ENCODE results near the gene CNTFR.
"Not testable (repeated sequence)": the region's sequence is repeated elsewhere in the genome, so short reads cannot be mapped to it uniquely, and the experiment has no call there.

CNTFR gene

DNA sequence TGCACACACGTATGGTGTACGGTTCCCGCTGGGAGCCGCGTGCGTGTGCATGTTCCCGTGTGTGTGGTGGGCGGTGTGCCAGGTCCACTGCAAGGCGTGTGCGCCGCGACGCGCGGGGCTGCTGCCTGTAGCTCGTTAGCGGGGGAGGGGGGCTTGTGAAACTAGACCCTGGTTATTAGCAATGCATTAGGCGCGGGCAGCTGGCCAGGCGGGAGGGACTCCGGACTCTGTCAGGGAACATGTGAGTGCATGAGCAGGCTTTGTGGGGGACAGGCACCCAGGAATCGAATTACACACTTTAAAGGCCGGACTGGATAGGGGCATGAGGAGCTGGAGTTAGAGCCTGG lies 34.5 kb downstream of the CNTFR start:
- no peak for DNase-seq (ENCODE audit: low spot score)

DNA sequence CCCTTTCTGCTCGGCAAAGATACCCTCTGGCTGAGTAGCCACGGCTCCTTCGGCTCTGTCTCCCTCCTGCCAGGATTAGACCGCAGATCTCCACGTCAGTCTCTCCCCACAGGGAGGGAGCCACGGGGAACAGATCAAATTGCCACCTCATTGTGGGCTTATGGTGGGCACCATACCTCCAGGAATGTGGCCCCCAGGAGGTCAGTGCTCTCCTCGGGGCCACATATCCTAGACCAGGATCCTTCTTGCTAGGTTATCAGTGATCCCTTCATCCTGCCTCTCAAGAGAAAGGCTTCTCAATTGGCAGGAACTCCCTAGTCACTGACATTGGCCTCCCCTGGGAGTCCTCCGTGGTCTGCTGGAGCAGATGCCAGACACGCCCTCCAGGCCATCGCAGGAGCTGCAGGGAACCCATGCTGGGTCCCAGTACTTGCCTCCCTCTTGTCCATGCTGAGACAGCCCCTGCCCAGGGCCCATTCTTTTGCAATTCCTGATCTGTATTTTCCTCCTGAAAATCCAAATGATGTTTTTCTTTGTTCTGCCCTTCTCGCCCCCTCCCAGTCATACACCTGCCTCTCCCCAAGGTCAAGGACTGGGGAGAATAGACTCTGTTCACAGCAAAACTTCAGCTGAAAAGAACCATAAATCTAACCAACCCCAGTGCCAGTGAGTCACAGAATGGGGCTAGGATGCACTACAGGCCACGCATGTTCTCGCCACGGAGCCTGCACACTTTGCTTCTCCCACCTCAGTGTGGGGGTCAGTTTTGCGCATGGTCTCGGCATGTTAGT lies 35.1 kb downstream of the CNTFR start:
- no peak for DNase-seq (ENCODE audit: low spot score)

DNA sequence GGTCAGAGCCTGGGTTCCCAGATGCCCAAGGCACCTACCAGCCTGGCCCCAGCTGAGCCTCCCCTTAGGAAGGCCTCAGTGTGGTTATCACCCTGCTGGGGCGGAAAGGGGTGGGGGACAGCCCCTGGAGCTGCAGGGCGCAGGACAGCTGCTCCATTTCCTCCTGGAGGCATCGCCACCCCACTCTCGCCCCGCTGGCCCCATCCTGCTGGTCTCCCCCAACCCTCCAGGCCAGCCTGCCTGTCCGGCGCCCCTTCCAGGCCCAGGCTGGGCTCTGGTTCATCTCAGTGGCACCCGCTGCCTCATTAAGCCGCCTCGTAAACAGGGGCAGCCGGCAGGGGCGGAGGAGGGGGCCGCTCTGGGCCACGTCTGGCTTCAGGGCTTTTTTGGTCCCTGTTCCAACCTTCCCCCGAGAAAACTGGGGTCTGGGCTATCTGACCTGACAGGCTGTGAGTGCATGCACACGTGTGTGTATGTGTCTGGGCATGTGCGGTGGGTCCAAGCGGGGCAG lies 36.0 kb downstream of the CNTFR start:
- DNase-seq (ENCODE audit: low spot score), result no peak

DNA sequence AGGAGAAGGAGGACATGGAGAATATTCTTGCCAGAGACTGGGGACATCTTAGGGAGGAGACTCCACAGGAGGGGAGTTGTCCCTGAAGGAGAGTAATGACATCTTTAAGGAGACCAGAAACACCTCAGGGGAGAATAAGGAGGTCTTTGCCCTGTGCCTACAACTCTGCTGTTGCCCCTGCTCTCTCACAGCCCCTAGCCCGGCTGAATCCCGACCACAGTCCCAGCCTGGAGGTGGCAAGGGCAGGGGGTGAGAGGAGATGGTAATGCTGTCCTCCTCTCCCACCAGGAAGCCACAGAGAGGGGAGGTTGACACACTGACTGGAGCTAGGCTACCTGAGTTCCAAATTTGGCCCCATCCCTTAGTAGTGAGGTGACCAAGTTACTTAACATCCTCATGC lies 36.5 kb downstream of the CNTFR start:
- DNase-seq (ENCODE audit: low spot score), result no peak

DNA sequence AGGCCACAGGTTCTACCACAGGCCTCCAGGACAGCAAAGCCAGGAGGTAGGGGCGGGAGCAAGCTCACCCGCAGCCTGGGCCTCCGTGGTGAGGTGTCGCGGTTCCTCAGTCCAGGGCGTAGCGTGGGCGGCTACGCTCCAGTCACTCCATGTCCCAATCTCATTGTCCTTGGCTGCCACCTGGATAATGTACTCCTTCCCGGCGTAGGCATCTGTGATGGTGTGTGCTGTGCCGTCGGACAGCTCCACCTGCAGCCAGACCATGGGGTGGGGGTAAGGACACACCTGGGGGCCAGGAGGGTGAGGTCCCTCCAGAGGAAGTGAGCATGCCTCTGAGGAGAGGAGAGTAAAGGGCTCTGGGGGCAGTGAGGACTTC lies 36.9 kb downstream of the CNTFR start:
- no peak for DNase-seq (ENCODE audit: low spot score)

DNA sequence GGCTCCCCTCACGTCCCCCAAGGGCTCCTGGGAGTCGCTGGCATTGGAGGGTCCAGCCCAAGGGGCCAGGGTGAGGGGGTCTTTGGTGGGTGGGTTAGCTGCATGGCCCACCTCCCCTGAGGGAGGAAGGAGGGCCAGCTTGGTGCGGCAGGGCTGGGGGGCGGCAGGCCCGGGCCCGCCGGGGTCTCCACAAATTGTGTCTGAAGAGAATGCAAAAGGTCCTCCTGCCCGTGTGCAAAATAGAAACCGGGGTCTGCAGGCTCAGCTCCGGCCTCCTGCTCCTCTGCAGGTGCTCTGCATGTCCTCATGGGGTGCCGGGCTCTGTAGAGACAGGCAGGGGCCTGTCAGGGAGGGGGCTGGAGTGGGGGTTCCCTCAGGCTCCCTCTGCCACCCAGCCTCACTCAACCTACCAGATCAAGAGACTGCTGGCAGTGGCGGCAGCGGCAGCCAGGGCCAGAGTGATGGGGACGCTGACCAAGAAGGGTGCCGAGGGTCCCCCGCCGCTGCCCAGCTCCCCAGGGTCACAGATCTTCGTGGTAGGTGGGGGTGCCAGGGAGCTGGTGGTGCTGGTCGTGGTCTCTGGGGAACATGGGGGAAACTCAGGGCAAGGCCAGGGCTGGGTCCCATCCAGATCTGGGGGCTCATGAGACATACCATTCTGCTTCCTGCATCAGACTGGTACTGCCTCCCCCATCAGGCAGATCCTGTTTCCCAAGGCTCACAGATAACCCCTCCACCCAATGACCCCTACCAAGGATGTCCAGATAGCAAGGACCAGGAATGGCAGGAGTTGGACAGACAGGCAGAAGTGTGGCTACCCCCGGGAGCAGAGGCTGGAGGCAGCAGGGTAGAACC lies 37.5 kb downstream of the CNTFR start:
- no peak for DNase-seq (ENCODE audit: low spot score)

DNA sequence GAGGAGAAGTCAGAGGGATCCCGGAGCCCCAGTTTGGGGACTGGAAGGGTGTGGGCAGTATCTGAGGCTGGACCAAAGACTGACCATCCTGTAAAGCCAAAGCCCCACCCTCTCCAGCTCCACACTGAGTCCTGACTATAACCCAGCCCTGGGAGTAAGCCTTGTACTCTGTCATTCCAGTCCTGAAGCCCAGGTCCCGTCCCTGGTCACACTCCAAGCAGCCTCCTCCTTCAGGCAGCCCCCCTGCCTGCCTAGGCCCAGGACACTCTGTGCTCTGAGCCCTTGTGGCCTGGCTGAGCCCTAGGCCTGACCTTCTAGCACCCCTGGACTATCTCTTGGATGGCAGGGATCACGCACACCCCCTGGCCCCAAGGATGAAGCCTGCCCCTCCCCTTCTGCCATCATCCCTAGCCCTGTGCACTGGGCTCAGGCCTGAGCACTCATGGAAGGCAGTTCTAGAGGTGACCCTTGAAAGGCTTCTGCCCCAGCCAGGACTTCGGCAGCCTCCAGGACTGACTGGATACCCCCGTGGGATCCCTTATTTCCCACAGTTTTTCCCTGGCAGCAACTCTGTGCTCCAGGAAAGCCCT lies 38.7 kb downstream of the CNTFR start:
- DNase-seq (ENCODE audit: low spot score), result no peak

DNA sequence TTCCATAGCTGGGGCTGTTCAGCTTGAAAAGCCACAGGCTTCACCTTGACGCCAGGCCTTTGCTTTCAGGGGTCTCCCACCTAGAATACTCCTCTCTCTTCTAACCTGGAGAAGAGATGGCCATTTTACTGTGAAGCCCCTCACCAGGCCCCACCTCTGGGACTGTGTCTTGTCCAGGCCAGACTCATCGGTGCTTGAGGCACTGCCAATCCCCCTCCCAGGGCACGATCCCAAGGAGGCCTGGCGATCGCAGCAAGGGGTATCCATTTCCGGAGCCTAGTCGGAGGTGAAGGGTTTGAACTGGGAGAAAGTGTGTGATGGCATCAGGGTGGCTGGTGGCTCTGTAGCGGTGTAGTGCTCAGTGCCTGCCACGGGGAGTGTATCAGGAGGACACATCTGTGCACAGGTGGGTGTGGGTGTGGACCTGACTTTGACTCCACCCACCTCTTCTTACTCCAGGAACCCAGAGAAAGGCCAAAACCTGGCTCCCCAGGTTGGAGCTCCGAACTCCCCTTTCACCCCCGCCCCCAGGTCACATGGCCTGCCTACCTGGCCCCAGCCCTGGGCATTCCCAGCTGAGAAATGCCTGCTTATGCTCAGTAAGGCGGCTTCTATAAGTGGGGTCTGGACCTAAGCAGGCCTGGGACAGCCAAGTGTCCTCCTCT lies 39.4 kb downstream of the CNTFR start:
- DNase-seq (ENCODE audit: low spot score), result no peak

DNA sequence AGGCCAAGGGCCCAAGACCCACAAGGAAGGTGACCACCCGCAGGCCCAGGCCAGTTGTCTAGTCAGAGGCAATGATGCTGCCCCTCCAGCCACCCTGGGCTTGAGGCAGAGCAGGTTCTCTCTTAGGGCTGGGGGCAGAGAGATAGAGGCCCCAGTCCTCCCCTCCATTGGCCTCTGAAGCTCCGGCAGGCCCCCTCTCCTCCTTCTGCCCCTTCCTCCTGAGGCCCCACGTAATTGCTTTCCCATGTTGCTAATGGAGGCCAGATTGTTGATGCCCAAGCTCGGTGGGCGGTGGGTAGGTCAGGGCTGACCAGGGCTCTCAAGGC lies 40.2 kb downstream of the CNTFR start:
- no peak for DNase-seq (ENCODE audit: low spot score)

DNA sequence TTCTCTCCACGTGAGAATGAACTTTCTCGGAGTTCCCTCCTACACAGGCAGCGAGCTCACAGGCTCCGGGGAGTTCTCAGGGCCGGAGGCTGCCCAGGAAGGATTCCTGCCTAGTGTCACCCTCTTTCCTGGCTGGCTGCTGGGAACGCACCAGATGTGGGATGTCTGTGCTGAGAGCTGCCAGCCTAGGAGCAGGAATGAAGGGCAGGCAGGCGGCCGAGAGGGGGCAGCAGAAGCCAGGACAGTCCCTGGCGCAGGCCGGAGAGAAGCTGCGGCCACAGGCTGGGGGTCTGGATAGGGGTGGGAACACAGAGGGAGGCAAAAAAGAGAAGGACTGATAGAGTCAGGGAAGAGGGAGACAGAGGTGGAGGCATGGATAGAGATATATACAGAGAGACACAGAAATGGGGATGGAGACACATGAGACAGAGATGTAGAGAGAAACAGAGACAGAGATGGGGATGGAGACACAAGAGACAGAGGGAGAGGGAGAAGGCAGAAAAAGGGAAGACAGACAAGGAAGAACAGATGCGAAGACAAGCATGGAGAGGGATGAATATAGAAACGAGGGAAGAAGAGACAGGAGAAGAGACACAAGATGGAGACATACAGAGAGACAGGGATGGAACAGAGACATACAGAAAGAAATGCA lies 41.4 kb downstream of the CNTFR start:
- peak; percentile 75 for DNase-seq (ENCODE audit: low spot score)

DNA sequence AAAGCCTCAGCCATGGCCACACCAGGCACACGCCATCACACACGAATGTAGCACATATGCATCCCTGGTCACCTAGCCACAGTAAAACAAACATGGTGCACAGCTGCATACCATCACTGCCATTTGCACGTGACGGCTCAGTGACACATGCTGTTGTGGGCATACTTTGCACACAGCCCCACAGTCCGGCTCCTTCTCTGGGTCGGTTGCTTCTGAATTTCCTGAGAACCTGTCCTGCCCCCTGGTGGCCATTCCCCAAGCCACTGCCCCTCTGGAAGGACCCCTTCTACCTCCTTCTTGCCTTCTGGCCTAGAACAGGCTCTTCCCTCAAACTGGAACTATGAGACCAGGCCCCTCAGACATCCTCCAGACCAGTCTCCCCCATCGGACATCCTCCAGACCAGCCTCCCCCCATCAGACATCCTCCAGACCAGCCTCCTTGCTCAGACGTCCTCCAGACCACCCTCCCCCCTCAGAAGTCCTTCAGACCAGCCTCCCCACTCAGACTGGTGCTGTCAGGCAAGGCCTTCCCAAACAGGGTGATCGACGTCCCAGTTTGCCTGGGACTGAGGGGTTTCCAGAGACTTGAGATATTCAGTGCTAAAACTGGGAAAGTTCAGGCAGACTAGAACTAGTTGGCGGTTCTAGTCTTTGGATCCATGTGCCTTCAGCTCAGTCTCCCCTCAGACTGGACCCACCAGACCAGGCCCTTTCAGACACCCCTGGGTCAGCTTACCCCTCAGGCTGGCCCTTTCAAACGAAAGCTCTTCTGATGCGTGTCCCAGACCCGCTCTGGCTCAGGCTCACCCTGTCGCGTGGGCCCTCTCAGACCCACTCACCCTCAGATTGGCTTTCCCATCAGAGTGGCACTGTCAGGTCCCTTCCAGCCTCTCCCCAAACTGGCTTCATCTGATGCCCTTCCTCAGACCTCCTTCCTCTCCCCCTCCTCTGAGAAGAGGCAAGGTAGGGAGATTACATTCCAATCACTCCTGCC lies 42.4 kb downstream of the CNTFR start:
- peak; percentile 80 for DNase-seq (ENCODE audit: low spot score)

DNA sequence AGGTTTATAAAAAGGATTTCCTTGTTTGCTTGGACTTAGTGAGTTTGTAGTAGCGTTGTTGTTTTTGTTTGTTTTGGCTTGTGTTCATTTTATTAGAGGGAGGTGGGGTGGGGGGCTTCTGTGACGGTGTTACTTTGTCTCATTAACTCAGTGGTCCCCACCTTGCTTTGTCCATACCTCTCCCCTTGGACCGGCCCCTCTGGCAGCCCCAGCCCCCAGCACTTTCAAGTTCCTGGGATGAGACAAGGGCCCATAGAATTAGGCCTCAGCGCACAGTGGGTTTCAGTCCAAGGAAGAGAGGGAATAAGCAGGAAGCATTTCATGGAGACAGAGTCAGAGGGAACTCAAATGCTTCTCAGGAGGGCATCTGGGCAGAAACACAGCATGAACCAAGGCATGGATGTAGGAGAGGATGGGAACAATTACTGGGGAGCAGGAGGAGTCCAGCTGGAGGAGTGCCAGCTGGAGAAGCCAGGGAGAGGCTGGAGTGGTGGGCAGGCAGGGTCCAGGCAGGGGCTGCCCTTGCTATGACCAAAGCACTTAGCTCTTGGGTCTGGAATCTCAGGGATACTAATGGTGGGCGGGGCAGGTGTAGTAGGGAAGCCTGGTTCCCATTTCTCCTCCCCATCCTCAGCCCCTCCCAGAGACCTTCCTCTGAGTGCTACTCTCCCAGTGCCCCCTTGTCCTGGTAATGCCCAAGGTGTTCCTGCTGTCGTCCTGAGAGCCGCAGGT lies 43.3 kb downstream of the CNTFR start:
- DNase-seq (ENCODE audit: low spot score), result no peak

DNA sequence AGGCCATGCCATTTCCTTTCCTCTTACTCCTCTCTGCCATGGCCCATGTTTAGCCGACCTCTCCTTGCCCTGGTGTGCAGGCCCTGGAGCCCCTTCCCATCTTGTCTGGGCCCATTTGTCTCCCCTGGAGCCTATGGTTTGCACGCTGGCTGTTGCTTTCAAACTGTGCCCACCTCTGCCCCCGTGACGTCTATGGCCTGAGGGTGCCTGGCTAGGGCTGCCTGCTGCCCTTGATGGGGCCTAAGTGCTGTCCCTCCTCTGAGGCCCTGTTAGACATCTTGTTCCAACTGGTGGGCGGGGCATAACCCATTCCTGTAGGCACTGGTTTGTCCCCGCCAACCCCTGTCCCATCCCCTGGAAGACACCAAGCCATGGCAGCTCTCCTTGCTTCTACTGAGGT lies 44.0 kb downstream of the CNTFR start:
- no peak for DNase-seq (ENCODE audit: low spot score)

DNA sequence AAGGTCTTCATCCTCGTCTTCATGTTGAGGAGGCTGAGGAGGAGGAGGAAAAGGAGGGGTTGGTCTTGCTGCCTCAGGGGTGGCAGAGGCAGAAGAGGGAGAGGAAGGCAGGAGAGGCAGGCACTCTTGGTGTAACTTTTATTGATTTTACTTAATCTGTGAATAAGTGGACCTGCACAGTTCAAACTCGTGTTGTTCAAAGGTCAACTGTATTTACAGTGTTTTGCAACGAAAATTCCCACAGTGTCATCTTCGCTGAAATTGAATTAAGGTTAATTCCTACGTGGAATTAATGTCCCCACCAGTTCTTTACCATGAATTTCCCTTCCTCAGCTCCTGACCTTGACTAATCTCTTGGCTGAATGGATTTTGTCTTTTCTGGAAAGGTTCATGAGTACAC lies 45.5 kb downstream of the CNTFR start:
- no peak for DNase-seq (ENCODE audit: low spot score)

DNA sequence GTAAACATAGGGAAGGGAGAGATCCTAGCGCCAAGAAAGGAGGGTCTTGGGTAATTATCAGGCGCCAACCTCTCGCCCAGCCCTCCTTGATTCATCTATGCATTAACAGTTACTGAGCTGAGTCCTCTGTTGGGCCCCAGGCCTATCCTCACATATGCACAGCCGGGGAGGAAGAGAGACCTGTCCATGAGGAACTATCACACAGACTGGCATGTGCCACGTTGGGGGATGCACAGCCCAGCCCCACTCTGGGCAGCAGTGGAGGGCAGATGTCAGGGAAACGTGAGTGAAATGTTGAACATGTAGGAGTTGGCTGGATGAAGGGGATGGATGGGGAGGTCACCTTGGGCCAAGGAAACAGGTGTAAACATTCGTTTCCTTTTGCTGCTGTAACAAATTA lies 48.0 kb downstream of the CNTFR start:
- no peak for DNase-seq (ENCODE audit: low spot score)

DNA sequence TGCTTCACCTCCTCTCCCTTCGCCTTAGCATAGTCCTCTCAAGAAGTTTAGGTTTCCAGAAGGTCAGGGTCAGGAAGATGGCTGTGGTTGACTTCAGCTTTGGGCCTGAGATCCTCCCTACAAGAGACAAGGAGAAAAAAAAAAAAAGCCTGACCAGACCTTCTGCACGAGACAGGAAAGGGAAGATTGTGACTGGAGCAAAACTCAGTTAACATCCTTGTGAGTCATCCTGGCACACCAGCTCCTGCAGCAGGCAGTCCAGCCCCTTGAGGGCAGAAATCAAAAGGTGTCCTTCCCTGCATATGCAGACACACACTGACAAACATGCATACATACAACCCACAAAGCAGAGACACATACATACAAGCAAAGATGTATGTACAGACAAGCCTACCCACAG lies 48.7 kb downstream of the CNTFR start:
- no peak for DNase-seq (ENCODE audit: low spot score)

DNA sequence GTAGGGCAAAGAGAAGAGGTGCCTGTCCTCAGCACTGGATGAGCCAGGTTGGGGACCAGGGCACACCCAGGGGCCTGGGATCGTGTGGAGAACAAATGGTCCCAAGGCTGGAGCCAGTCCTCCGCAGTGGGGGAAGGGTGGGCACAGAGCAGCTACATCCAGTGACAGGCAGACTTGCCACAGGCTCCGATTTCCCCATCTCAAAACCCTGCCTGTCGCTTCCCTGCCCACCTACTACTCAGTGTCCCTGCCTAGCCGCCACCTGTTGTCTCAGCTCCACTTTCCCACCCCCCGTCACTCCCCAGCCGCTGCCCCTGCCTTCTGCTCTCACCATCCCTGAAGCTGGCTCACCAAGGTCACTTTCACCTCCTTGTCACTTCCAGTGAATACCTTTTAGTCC lies 52.8 kb downstream of the CNTFR start:
- no peak for DNase-seq (ENCODE audit: low spot score)

DNA sequence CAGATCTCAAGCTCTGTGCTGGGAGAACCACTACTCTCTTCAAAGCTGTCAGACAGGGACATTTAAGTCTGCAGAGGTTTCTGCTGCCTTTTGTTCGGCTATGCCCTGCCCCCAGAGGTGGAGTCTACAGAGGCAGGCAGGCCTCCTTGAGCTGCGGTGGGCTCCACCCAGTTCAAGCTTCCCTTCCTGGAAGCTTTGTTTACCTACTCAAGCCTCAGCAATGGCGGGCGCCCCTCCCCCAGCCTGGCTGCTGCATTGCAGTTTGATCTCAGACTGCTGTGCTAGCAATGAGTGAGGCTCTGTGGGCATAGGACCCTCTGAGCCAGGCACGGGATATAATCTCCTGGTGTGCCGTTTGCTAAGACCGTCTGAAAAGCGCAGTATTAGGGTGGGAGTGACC lies 57.5 kb downstream of the CNTFR start:
- not testable (repeated sequence) for DNase-seq (ENCODE audit: low spot score)

DNA sequence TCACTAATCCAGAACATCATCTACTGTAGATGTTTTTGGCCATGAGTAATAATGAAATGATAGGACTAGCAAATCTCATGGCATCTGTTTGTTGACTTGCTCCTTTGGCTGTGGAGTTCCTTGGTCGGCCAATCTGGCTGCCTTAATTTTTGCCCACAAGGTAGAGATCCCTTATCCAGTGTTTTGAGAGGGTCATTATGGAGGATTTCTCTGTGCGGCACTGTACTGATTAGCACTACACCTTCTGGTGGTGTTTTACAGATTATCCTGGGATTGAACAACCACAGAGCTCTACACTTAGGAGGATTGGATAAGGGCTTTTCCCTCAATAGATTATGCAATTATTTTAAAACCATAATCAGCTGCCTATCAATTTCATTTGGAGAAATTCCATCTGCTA lies 63.5 kb downstream of the CNTFR start:
- no peak for DNase-seq (ENCODE audit: low spot score)

DNA sequence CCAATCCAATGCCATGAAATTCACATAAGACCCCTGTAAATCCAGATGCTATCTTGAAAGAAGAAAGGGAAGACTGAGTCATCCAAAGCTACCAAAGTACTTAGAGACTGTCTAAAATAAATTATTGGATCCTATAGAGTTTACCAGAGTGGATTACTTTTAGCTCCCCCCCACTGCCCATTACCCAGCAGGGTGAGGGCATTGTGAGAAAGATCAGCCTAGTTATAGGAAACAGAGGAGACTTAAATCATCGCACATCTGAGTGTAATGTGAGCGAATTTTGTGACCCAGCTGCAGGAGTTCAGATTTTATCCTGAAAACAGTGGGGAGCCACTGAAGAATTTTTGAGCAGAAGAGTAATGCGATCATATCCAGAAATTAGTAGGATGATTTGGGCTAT lies 65.2 kb downstream of the CNTFR start:
- no peak for DNase-seq (ENCODE audit: low spot score)
